CD14-positive monocyte (primary cell): Measurements from ENCODE around the gene CFAP97D1. TPM values are rescaled to one million over a fixed set of nuclear protein-coding genes. Genes with fewer than 3 reads are reported as not detected.

Experiments
- DNase-seq, 3 donors: peaks; one replicate each; pipeline ENCODE4 v3.0.0-alpha.2; 2011 to 2022
- H2AFZ ChIP-seq: 2 replicates; pipeline ENCODE4 v1.6.0; 2012; ENCODE audit warnings: mild to moderate bottlenecking, low read depth, low read length, inconsistent platforms; ENCODE audit not compliant: insufficient read depth, poor library complexity, severe bottlenecking
- H3K27ac ChIP-seq, 2 donors: 1 replicate in 1 of 2; 2 replicates in 1 of 2; pipeline ENCODE4 v1.5.1; 2012 to 2013; ENCODE audit warnings: low read length in 2 of 2, control low read depth in 1 of 2, inconsistent platforms in 1 of 2, low read depth in 1 of 2, mild to moderate bottlenecking in 1 of 2
- H3K27me3 ChIP-seq, 2 donors: one replicate each; pipeline versions ENCODE4 v1.6.0 to v1.6.1; 2011 to 2013; ENCODE audit warnings: low read length in 2 of 2; ENCODE audit not compliant: control insufficient read depth in 2 of 2, insufficient read depth in 2 of 2
- H3K36me3 ChIP-seq, 2 donors: replicated peaks in 1 of 2; 1 replicate in 1 of 2; 2 replicates in 1 of 2; pipeline versions ENCODE4 v1.5.1 to v1.6.1; 2012 to 2013; ENCODE audit warnings: low read length in 2 of 2, control low read depth in 1 of 2, inconsistent platforms in 1 of 2, mild to moderate bottlenecking in 1 of 2; ENCODE audit not compliant: insufficient read depth in 2 of 2, control insufficient read depth in 1 of 2
- H3K4me1 ChIP-seq, 2 donors: 1 replicate in 1 of 2; 2 replicates in 1 of 2; pipeline versions ENCODE4 v1.5.1 to v1.6.1; 2012 to 2013; ENCODE audit warnings: low read length in 2 of 2, control low read depth in 1 of 2, inconsistent platforms in 1 of 2, mild to moderate bottlenecking in 1 of 2, moderate library complexity in 1 of 2; ENCODE audit not compliant: insufficient read depth in 2 of 2, control insufficient read depth in 1 of 2
- H3K4me2 ChIP-seq: replicated peaks from 2 replicates; pipeline ENCODE3; 2012; ENCODE audit warnings: low read length, moderate library complexity, mild to moderate bottlenecking; ENCODE audit not compliant: poor library complexity, severe bottlenecking; ENCODE audit errors: extremely low read depth
- H3K4me3 ChIP-seq, 3 experiments: fragments of 200-600 bp in 1 of 3; sonication (generic) in 1 of 3; replicated peaks in 1 of 3; 1 replicate in 2 of 3; 2 replicates in 1 of 3; pipeline ENCODE4 v1.5.1; 2011 to 2013; ENCODE audit warnings: low read length in 3 of 3, mild to moderate bottlenecking in 3 of 3, control low read depth in 2 of 3, low read depth in 2 of 3, inconsistent platforms in 1 of 3, moderate library complexity in 1 of 3
- H3K79me2 ChIP-seq: 2 replicates; pipeline ENCODE4 v1.6.0; 2012; ENCODE audit warnings: mild to moderate bottlenecking, control low read depth, inconsistent platforms, low read length, moderate library complexity; ENCODE audit not compliant: insufficient read depth
- H3K9ac ChIP-seq: 2 replicates; pipeline ENCODE4 v1.6.0; 2017; ENCODE audit warnings: low read length, mild to moderate bottlenecking; ENCODE audit not compliant: insufficient read depth, poor library complexity, severe bottlenecking
- H3K9me3 ChIP-seq, 2 donors: replicated peaks in 1 of 2; 1 replicate in 1 of 2; 2 replicates in 1 of 2; pipeline versions ENCODE4 v1.5.1 to v1.6.1; 2012 to 2013; ENCODE audit warnings: low read length in 2 of 2, control low read depth in 1 of 2; ENCODE audit not compliant: control insufficient read depth in 1 of 2, insufficient read depth in 1 of 2
- H4K20me1 ChIP-seq: 2 replicates; pipeline ENCODE4 v1.6.0; 2012; ENCODE audit warnings: mild to moderate bottlenecking, low read length, control low read depth, moderate library complexity; ENCODE audit not compliant: insufficient read depth
- H3K27ac Mint-ChIP-seq, 7 donors: one replicate each; pipeline ENCODE4 v1.8.0; 2020; ENCODE audit warnings: mild to moderate bottlenecking in 7 of 7, mixed read lengths in 7 of 7, moderate library complexity in 6 of 7, inconsistent platforms in 2 of 7
- H3K27me3 Mint-ChIP-seq, 3 donors: one replicate each; pipeline ENCODE4 v1.8.0; 2021 to 2022; ENCODE audit warnings: low read depth in 3 of 3, mild to moderate bottlenecking in 3 of 3, mixed read lengths in 3 of 3, moderate library complexity in 3 of 3, inconsistent platforms in 1 of 3
- H3K36me3 Mint-ChIP-seq, 2 donors: one replicate each; pipeline ENCODE4 v1.8.0; 2020; ENCODE audit warnings: mixed read lengths in 2 of 2, inconsistent platforms in 1 of 2, mild to moderate bottlenecking in 1 of 2
- H3K4me1 Mint-ChIP-seq: one replicate; pipeline ENCODE4 v1.8.0; 2020; ENCODE audit warnings: mild to moderate bottlenecking, mixed read lengths
- H3K4me3 Mint-ChIP-seq, 2 donors: one replicate each; pipeline ENCODE4 v1.8.0; 2020; ENCODE audit warnings: mild to moderate bottlenecking in 2 of 2, mixed read lengths in 2 of 2, moderate library complexity in 1 of 2
- H3K9me3 Mint-ChIP-seq, 7 donors: one replicate each; pipeline ENCODE4 v1.8.0; 2020 to 2022; ENCODE audit warnings: mixed read lengths in 7 of 7, mild to moderate bottlenecking in 6 of 7, moderate library complexity in 6 of 7, inconsistent platforms in 2 of 7
- CTCF ChIP-seq: fragments of 200-600 bp; IDR thresholded peaks from one replicate; pipeline ENCODE4 v1.8.0; 2022; ENCODE audit warnings: antibody characterized with exemption, mild to moderate bottlenecking
- WGBS: methylation state at CpG from one replicate; pipeline ENCODE4 v1.1.5; 2013; ENCODE audit warnings: missing lambda C conversion rate; ENCODE audit not compliant: insufficient coverage; 5-methylcytosine and 5-hydroxymethylcytosine counted together
- intact Hi-C, 2 donors: fragments of 100-400 bp; cut with micrococcal nuclease; formaldehyde crosslinking; loops; one replicate each; pipeline versions ENCODE4 v1.15.0 to v1.15.1; 2023
- polyA plus RNA-seq, 3 donors: library from polyadenylated mRNA; depleted of rRNA in 1 of 3; unstranded in 2 of 3; stranded (reverse) in 1 of 3; fragments of 300-500 nt in 2 of 3; fragments of >200 nt in 1 of 3; fragmentation: Illumina TruSeq in 2 of 3; gene quantifications; 1 replicate in 2 of 3; 2 replicates in 1 of 3; pipeline ENCODE4 v1.2.3, GENCODE V29; 2012 to 2021

The CFAP97D1 gene
- polyA plus RNA-seq, 3 donors = 0.07 TPM; not detected in 2

DNA sequence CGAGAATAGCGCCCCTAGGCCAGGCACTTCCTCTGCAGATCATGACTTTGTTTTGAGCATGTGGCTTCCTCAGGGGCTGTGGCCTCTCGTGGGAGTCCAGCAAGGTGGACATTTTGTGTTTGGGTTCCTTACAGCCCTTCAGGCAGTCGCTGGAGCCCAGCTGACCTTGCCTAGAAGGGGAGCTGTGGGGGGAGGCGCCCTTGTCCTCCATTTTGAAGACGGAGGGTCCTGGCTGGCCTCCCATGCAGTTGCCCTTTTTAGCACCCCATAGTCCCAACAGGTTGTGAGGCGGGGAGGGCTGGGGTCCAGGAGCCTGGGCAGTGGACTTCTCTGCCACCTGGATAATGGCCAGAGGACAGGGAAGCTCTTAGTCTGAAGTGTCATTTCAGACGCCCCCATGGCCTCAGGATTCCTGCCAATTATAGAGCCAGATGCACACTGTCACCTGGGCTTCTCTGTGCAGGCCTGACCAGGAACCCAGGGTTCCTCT lies 23.0 kb upstream of the CFAP97D1 start:
- Histone ChIP-seq H2AFZ (no peak overlapping the region), H3K27ac (no peak overlapping the region), H3K79me2 (no peaks in the 10 kb centered on the region), H3K27me3 (peaks cover 18 to 39% of the 10 kb centered on the region in 2 donors), H3K9me3 (no peaks in the 10 kb centered on the region), H3K4me3 (no peak overlapping the region), H3K9ac (no peak overlapping the region), H3K4me2 (no peak overlapping the region), H3K36me3 (no peaks in the 10 kb centered on the region), H3K4me1 (peaks cover 0 to 9% of the 10 kb centered on the region in 2 donors), H4K20me1 (no peaks in the 10 kb centered on the region)
- Mint-ChIP-seq H3K4me1 (peaks cover 17% of the 10 kb centered on the region), H3K9me3 (peaks cover 0 to 5% (median 0%) of the 10 kb centered on the region in 7 donors), H3K27ac (no peak overlapping the region), H3K4me3 (peak overlapping the region in 1 of 2 donors; percentile 2), H3K36me3 (peaks cover 0 to 2% of the 10 kb centered on the region in 2 donors), H3K27me3 (peaks cover 34 to 67% (median 54%) of the 10 kb centered on the region in 3 donors)
- 82% methylated on average over 8 of the region's 8 CpGs for WGBS
- intact Hi-C loops = no loop called here
- TF ChIP-seq CTCF = no peak
- no peak for DNase-seq

- no peak overlapping the region for H3K4me2 ChIP-seq
- H3K36me3 Mint-ChIP-seq = peaks cover 1 to 2% of the 10 kb centered on the region in 2 donors
- no peaks in the 10 kb centered on the region for H4K20me1 ChIP-seq
- H3K9me3 ChIP-seq = no peaks in the 10 kb centered on the region
- peaks cover 0 to 9% of the 10 kb centered on the region in 2 donors for H3K4me1 ChIP-seq
- no peak for DNase-seq
- WGBS = 84% methylated on average over 4 of the region's 6 CpGs
- H3K9ac ChIP-seq = no peak overlapping the region
- intact Hi-C loops = loop anchor here in 1 of 2 donors (2.0 kb wide), 1 partner anchor 63 kb away; no protein-coding TSS in a partner anchor
- H3K9me3 Mint-ChIP-seq = peaks cover 0 to 5% (median 0%) of the 10 kb centered on the region in 7 donors
- H3K27ac ChIP-seq = no peak overlapping the region
- no peaks in the 10 kb centered on the region for H3K79me2 ChIP-seq
- peaks cover 15% of the 10 kb centered on the region for H3K4me1 Mint-ChIP-seq
- H2AFZ ChIP-seq = no peak overlapping the region
- TF ChIP-seq CTCF = no peak
- peak overlapping the region in 1 of 7 donors; percentile 84 for H3K27ac Mint-ChIP-seq
- no peak overlapping the region for H3K4me3 ChIP-seq
- peaks cover 18 to 39% of the 10 kb centered on the region in 2 donors for H3K27me3 ChIP-seq
- H3K4me3 Mint-ChIP-seq = no peak overlapping the region
- H3K27me3 Mint-ChIP-seq = peaks cover 32 to 60% (median 46%) of the 10 kb centered on the region in 3 donors
- H3K36me3 ChIP-seq = no peaks in the 10 kb centered on the region
Observed at GRCh38 chr17:43758086-43758485, 22.1 kb upstream of the CFAP97D1 start.
